ENCODE results near the gene CLIP2. TPM values are rescaled to one million over a fixed set of nuclear protein-coding genes. Genes with fewer than 3 reads are reported as not detected.
"Not testable (repeated sequence)": the region's sequence is repeated elsewhere in the genome, so short reads cannot be mapped to it uniquely, and the experiment has no call there.

The CLIP2 gene
- polyA plus RNA-seq, 1 of the 3 experiments (the other 2 are of a cell fraction) = 14.3 TPM

DNA sequence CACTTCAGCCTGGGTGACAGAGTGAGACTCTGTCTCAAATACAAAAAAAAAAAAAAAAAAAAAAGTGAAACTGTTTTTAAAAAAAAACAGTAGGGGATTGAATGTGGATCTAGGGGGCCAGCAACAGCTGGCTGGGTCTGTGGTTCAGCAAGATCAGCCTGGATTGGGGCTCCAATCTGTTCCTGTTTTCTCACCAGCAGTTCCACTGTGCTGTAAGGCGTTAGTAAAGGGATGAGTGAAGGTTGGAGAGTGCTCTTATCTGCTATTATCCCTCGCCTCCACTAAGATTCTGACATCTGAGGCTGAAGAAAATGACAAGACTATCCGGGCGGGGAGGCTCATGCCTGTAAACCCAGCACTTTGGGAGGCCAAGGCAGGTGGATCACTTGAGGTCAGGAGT lies 122.8 kb downstream of the CLIP2 start:
- Histone ChIP-seq H3K27ac (ENCODE audit: low read depth in 2 of 2, low read length in 1 of 2) (no peak overlapping the region), H4K20me1 (ENCODE audit: insufficient read depth) (no peaks in the 10 kb centered on the region), H3F3A (replicated peaks; ENCODE audit: insufficient read depth) (peaks cover 15% of the 10 kb centered on the region), H3K4me2 (no peak overlapping the region), H3K27me3 (ENCODE audit: insufficient read depth) (no peaks in the 10 kb centered on the region), H3K79me2 (ENCODE audit: insufficient read depth) (no peaks in the 10 kb centered on the region), H2AFZ (ENCODE audit: low read depth) (no peak overlapping the region), H3K4me1 (ENCODE audit: control insufficient read depth in 1 of 2, insufficient read depth in 2 of 2, low read depth in 1 of 2, low read length in 1 of 2) (no peaks in the 10 kb centered on the region), H3K9ac (no peak overlapping the region), H3K36me3 (replicated peaks in 1 of 2; ENCODE audit: control insufficient read depth in 1 of 2, insufficient read depth in 2 of 2, low read length in 1 of 2) (peaks cover 0 to 9% of the 10 kb centered on the region in 2 experiments), H3K4me3 (ENCODE audit: low read depth in 2 of 2, low read length in 1 of 2) (no peak overlapping the region), H3K9me2 (no peaks in the 10 kb centered on the region), H3K9me3 (no peaks in the 10 kb centered on the region)
- WGBS (ENCODE audit: low lambda C conversion rate) = 78% methylated on average over 4 of the region's 4 CpGs
- DNase-seq = no peak
- no peak for TF ChIP-seq EZH2phosphoT487 (IDR thresholded peaks at IDR 0.05; ENCODE audit: borderline replicate concordance, low read depth)
- TF ChIP-seq, protein P1, sequence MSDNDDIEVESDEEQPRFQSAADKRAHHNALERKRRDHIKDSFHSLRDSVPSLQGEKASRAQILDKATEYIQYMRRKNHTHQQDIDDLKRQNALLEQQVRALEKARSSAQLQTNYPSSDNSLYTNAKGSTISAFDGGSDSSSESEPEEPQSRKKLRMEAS (IDR thresholded peaks at IDR 0.05; ENCODE audit: low read depth) = no peak
- no peak for TF ChIP-seq MEF2A (IDR thresholded peaks at IDR 0.05; ENCODE audit: borderline replicate concordance, low read depth)
- TF ChIP-seq CHD2 (IDR thresholded peaks at IDR 0.05; ENCODE audit: low read length, partially characterized antibody) = no peak
- ChIA-PET CTCF (interaction anchor here (1.1 to 5.2 kb wide), 4 partner anchors 11 to 206 kb away, joined by 4 to 53 read pairs (median 19); no protein-coding TSS in a partner anchor), POLR2A (no interaction called here)

DNA sequence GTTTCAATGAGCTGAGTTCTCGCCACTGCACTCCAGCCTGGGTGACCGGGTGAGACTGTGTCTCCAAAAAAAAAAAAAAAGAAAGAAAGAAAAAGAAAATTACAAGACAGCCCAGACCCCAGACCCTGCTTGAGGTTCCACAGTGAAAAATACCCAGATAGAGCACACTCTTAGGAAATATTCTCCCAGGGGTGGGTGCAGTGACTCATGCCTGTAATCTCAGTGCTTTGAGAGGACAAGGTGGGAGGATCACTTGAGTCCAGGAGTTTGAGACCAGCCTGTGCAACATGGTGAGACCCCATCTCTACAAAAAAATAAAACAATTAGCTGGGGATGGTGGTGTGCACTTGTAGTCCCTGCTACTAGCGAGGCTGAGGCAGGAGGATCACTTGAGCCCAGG lies 123.4 kb downstream of the CLIP2 start:
- no peak overlapping the region for H3K27ac ChIP-seq (ENCODE audit: low read depth in 2 of 2, low read length in 1 of 2)
- no peak overlapping the region for H3K4me3 ChIP-seq (ENCODE audit: low read depth in 2 of 2, low read length in 1 of 2)
- ChIA-PET POLR2A (no interaction called here), CTCF (interaction anchor here (0.7 to 5.2 kb wide), 9 partner anchors 11 to 259 kb away, joined by 3 to 53 read pairs (median 5); no protein-coding TSS in a partner anchor)
- WGBS (ENCODE audit: low lambda C conversion rate) = 89% methylated on average over 3 of the region's 3 CpGs
- no peaks in the 10 kb centered on the region for H3K79me2 ChIP-seq (ENCODE audit: insufficient read depth)
- no peaks in the 10 kb centered on the region for H3K27me3 ChIP-seq (ENCODE audit: insufficient read depth)
- H3K36me3 ChIP-seq (replicated peaks in 1 of 2; ENCODE audit: control insufficient read depth in 1 of 2, insufficient read depth in 2 of 2, low read length in 1 of 2) = peaks cover 0 to 4% of the 10 kb centered on the region in 2 experiments
- H3K9ac ChIP-seq = no peak overlapping the region
- peaks cover 0 to 2% of the 10 kb centered on the region in 2 experiments; a peak in 1 of 4 replicates for H3K4me1 ChIP-seq (ENCODE audit: control insufficient read depth in 1 of 2, insufficient read depth in 2 of 2, low read depth in 1 of 2, low read length in 1 of 2)
- H3K4me2 ChIP-seq = no peak overlapping the region
- H4K20me1 ChIP-seq (ENCODE audit: insufficient read depth) = no peaks in the 10 kb centered on the region
- no peak for TF ChIP-seq YY1 (IDR thresholded peaks at IDR 0.05; ENCODE audit: low read depth)
- TF ChIP-seq RAD21 (IDR thresholded peaks at IDR 0.05; ENCODE audit: low read length) = no peak
- no peak overlapping the region for H2AFZ ChIP-seq (ENCODE audit: low read depth)
- peaks cover 15% of the 10 kb centered on the region for H3F3A ChIP-seq (replicated peaks; ENCODE audit: insufficient read depth)
- no peaks in the 10 kb centered on the region for H3K9me3 ChIP-seq
- no peak for DNase-seq
- no peaks in the 10 kb centered on the region for H3K9me2 ChIP-seq

DNA sequence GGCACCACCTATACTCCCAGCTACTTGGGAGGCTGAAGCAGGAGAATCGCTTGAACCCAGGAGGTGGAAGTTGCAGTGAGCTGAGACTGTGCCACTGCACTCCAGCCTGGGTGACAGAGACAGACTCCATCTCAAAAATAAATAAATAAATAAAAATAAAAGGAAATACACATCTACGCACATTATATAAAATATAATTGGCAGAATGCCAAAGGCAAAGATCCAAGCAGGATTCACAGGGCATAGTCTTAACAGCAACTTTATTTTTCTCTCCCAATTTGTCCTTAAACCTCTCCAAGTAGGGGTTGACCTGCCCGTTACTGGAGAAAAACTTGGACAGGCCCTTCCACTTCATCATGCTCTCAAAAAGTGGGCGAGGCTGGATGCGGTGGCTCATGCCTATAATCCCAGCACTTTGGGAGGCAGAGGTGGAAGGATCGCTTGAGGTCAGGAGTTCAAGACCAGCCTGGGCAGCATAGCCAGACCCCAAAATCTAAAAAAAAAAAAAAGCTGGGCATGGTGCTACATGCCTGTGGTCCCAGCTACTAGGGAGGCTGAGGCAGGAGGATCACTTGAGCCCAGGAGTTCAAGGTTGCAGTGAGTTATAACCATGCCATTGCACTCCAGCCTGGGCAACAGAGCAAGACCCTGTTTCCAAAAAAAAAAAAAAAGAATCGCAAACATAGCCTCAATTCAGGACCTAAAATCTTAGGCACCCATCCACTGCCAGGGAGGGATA lies 125.6 kb downstream of the CLIP2 start:
- POLR2A ChIA-PET; H3K4me1 ChIP-seq (ENCODE audit: control insufficient read depth in 1 of 2, insufficient read depth in 2 of 2, low read depth in 1 of 2, low read length in 1 of 2): not testable (repeated sequence)
- WGBS (ENCODE audit: low lambda C conversion rate) = no CpG with 5 or more reads among the region's 7 CpGs

More for the DNA sequence above, 125.6 kb downstream of the CLIP2 start:
- CTCF ChIA-PET; H2AFZ ChIP-seq (ENCODE audit: low read depth); H3K4me2 ChIP-seq; H3K36me3 ChIP-seq (replicated peaks in 1 of 2; ENCODE audit: control insufficient read depth in 1 of 2, insufficient read depth in 2 of 2, low read length in 1 of 2); H3K27ac ChIP-seq (ENCODE audit: low read depth in 2 of 2, low read length in 1 of 2); H3K79me2 ChIP-seq (ENCODE audit: insufficient read depth); DNase-seq; H4K20me1 ChIP-seq (ENCODE audit: insufficient read depth); H3K9me2 ChIP-seq; H3K9ac ChIP-seq; H3K4me3 ChIP-seq (ENCODE audit: low read depth in 2 of 2, low read length in 1 of 2); H3K9me3 ChIP-seq; H3K27me3 ChIP-seq (ENCODE audit: insufficient read depth): not testable (repeated sequence)
- peaks cover 13% of the 10 kb centered on the region for H3F3A ChIP-seq (replicated peaks; ENCODE audit: insufficient read depth)
